ENCODE results near the gene FZD10. TPM values are rescaled to one million over a fixed set of nuclear protein-coding genes. Genes with fewer than 3 reads are reported as not detected.

The FZD10 gene
- total and polyA plus RNA-seq, 2 of the 8 experiments (the other 6 are each of a cell fraction or from before 2014, with no cell fraction given): 0.11 to 0.60 TPM

GRCh38 chr12:130115646-130116045, 46.6 kb upstream of the FZD10 start:
- ChIA-PET CTCF (ENCODE audit: partially characterized antibody) (interaction anchor here (1.0 to 1.6 kb wide), 4 partner anchors 10 to 151 kb away, joined by 3 to 5 read pairs (median 4); no protein-coding TSS in a partner anchor), POLR2A (ENCODE audit: partially characterized antibody) (interaction anchor here (0.9 kb wide), 1 partner anchor 21 kb away, joined by 3 read pairs; no protein-coding TSS in a partner anchor)
- no peak overlapping the region for H3K4me3 ChIP-seq (ENCODE audit: extremely low read depth in 1 of 4, insufficient read depth in 2 of 4, low read depth in 3 of 4, low read length in 4 of 4)
- H2BK20ac ChIP-seq (ENCODE audit: low read length): no peak overlapping the region
- H4K20me1 ChIP-seq (replicated peaks in 1 of 2; ENCODE audit: control insufficient read depth in 1 of 2, insufficient read depth in 2 of 2, low read length in 2 of 2): no peaks in the 10 kb centered on the region
- no peak overlapping the region for H2BK15ac ChIP-seq (ENCODE audit: low read length)
- H3K36me3 ChIP-seq (ENCODE audit: control insufficient read depth in 2 of 4, insufficient read depth in 4 of 4, low read length in 3 of 4): no peaks in the 10 kb centered on the region
- no peak overlapping the region for H4K8ac ChIP-seq (ENCODE audit: extremely low read depth, insufficient read depth, low read length)
- H3K23ac ChIP-seq (ENCODE audit: insufficient read length): no peak overlapping the region
- H2BK120ac ChIP-seq (replicated peaks; ENCODE audit: low read depth, low read length): no peak overlapping the region
- H3K4me1 ChIP-seq (replicated peaks in 1 of 4; ENCODE audit: control insufficient read depth in 3 of 4, insufficient read depth in 4 of 4, low read length in 3 of 4): peaks cover 0 to 4% (median 0%) of the 10 kb centered on the region in 4 experiments; a peak in 2 of 7 replicates
- no peak overlapping the region for H3K56ac ChIP-seq (replicated peaks; ENCODE audit: insufficient read length, low read depth, low read length)
- H4K5ac ChIP-seq (ENCODE audit: insufficient read length, low read depth, low read length): no peak overlapping the region
- no peak overlapping the region for H3K27ac ChIP-seq (ENCODE audit: low read depth, low read length)
- H2AK5ac ChIP-seq (ENCODE audit: low read depth, low read length): no peak overlapping the region
- H4K91ac ChIP-seq (replicated peaks; ENCODE audit: insufficient read length, low read length): no peak overlapping the region
- TF ChIP-seq RAD21 (IDR thresholded peaks at IDR 0.05 in 1 of 2, conservative IDR thresholded peaks at IDR 0.05 in 1 of 2; ENCODE audit: low read depth in 2 of 2, low read length in 2 of 2) (no peak), CEBPB (IDR thresholded peaks at IDR 0.05; ENCODE audit: low read depth, low read length) (no peak), GTF2F1 (IDR thresholded peaks at IDR 0.05; ENCODE audit: borderline replicate concordance, low read depth, low read length) (no peak), SIX5 (IDR thresholded peaks at IDR 0.05; ENCODE audit: low read depth, low read length) (no peak), EZH2 (IDR thresholded peaks at IDR 0.05; ENCODE audit: low read depth, low read length, severe bottlenecking) (no peak), JUN (IDR thresholded peaks at IDR 0.05; ENCODE audit: low read depth, low read length) (no peak)
- no peak overlapping the region for H3K9ac ChIP-seq (replicated peaks in 1 of 4; ENCODE audit: extremely low read depth in 1 of 4, low read depth in 3 of 4, low read length in 3 of 4)
- peaks cover 0 to 10% (median 3%) of the 10 kb centered on the region in 4 experiments; a peak in 3 of 7 replicates for H3K27me3 ChIP-seq (replicated peaks in 1 of 4; ENCODE audit: control insufficient read depth in 3 of 4, extremely low read depth in 1 of 4, insufficient read depth in 3 of 4, low read length in 3 of 4)
- H3K23me2 ChIP-seq (ENCODE audit: low read depth, low read length): no peaks in the 10 kb centered on the region
- no peak overlapping the region for H2AFZ ChIP-seq (ENCODE audit: low read length)
- H2BK5ac ChIP-seq (ENCODE audit: low read depth, low read length): no peak overlapping the region
- DNase-seq (ENCODE audit: low read depth in 1 of 2, low spot score in 2 of 2) (no peak), FAIRE-seq (no peak)
- no peaks in the 10 kb centered on the region for H3K79me2 ChIP-seq (ENCODE audit: control insufficient read depth in 1 of 2, insufficient read depth in 2 of 2, low read length in 2 of 2)
- H3K9me3 ChIP-seq (ENCODE audit: insufficient read depth in 2 of 2, low read depth in 1 of 2, low read length in 1 of 2): no peaks in the 10 kb centered on the region
- WGBS, 2 experiments (ENCODE audit: extremely low coverage in 1 of 2, insufficient coverage in 1 of 2, insufficient read length in 1 of 2, insufficient replicate concordance in 2 of 2, low coverage in 1 of 2, low lambda C conversion rate in 2 of 2, missing lambda C conversion rate in 1 of 2): 91% methylated on average over 6 of the region's 8 CpGs; no CpG with 5 or more reads in 1 of the 2 experiments
- no peak overlapping the region for H2BK12ac ChIP-seq (ENCODE audit: low read depth, low read length)
- H3K79me1 ChIP-seq (ENCODE audit: low read depth, low read length): no peaks in the 10 kb centered on the region; the same call in 1 of the 2 replicates
- no peak overlapping the region for H3K18ac ChIP-seq (ENCODE audit: extremely low read depth, low read length)
- H3K4ac ChIP-seq (replicated peaks; ENCODE audit: insufficient read length, low read depth, low read length): no peak overlapping the region
- H3K14ac ChIP-seq (ENCODE audit: insufficient read length): no peak overlapping the region
- no peak overlapping the region for H3K4me2 ChIP-seq (ENCODE audit: insufficient read depth in 1 of 2, low read depth in 2 of 2, low read length in 2 of 2)
